Parathyroid adenoma (tissue), 2 donors: ENCODE data around the gene PSAP.

Experiments
- H2AFZ ChIP-seq: fragments of 300-600 bp; sonication (generic); one replicate; pipeline ENCODE4 v1.7.0; 2017; ENCODE audit warnings: antibody characterized with exemption, mild to moderate bottlenecking
- H3K27ac ChIP-seq: fragments of 300-600 bp; sonication (generic); one replicate; pipeline ENCODE4 v1.7.0; 2017
- H3K27me3 ChIP-seq: fragments of 300-600 bp; sonication (generic); one replicate; pipeline ENCODE4 v1.7.0; 2017; ENCODE audit warnings: low read length; ENCODE audit not compliant: control insufficient read depth, insufficient read depth
- H3K36me3 ChIP-seq: fragments of 300-600 bp; sonication (generic); one replicate; pipeline ENCODE4 v1.7.0; 2017; ENCODE audit warnings: low read length; ENCODE audit not compliant: control insufficient read depth, insufficient read depth
- H3K4me1 ChIP-seq: fragments of 300-600 bp; sonication (generic); one replicate; pipeline ENCODE4 v1.7.0; 2017; ENCODE audit warnings: control low read depth
- H3K4me2 ChIP-seq: fragments of 300-600 bp; sonication (generic); one replicate; pipeline ENCODE4 v1.7.0; 2017; ENCODE audit warnings: low read length
- H3K4me3 ChIP-seq: fragments of 300-600 bp; sonication (generic); one replicate; pipeline ENCODE4 v1.7.0; 2017; ENCODE audit warnings: low read depth, low read length
- H3K79me2 ChIP-seq: fragments of 300-600 bp; sonication (generic); one replicate; pipeline ENCODE4 v1.7.0; 2017; ENCODE audit warnings: control low read depth
- H3K9ac ChIP-seq: fragments of 300-600 bp; sonication (generic); one replicate; pipeline ENCODE4 v1.7.0; 2017; ENCODE audit warnings: mild to moderate bottlenecking
- H3K9me3 ChIP-seq: fragments of 300-600 bp; sonication (generic); one replicate; pipeline ENCODE4 v1.7.0; 2017; ENCODE audit warnings: low read length; ENCODE audit not compliant: control insufficient read depth
- CTCF ChIP-seq: fragments of 300-600 bp; sonication (generic); IDR thresholded peaks from one replicate; pipeline ENCODE4 v1.7.0; 2017; ENCODE audit warnings: antibody characterized with exemption, mild to moderate bottlenecking
- donor health status: primary hyperparathyroidism.

Gene PSAP

GRCh38 chr10:71817831-71818655 is 33.0 kb downstream of the PSAP start:
- H3K4me1 ChIP-seq = peaks cover 3% of the 10 kb centered on the region
- no peaks in the 10 kb centered on the region for H3K36me3 ChIP-seq
- H3K27me3 ChIP-seq = no peaks in the 10 kb centered on the region
- no peak overlapping the region for H3K9ac ChIP-seq
- peaks cover 3% of the 10 kb centered on the region for H3K79me2 ChIP-seq
- no peak overlapping the region for H2AFZ ChIP-seq
- H3K27ac ChIP-seq = no peak overlapping the region
- TF ChIP-seq CTCF = no peak
- H3K4me3 ChIP-seq = no peak overlapping the region
- no peaks in the 10 kb centered on the region for H3K9me3 ChIP-seq
- no peak overlapping the region for H3K4me2 ChIP-seq

- Histone ChIP-seq H2AFZ (no peak overlapping the region), H3K9me3 (no peaks in the 10 kb centered on the region), H3K9ac (no peak overlapping the region), H3K79me2 (peaks cover 3% of the 10 kb centered on the region), H3K27ac (no peak overlapping the region), H3K27me3 (no peaks in the 10 kb centered on the region), H3K4me3 (no peak overlapping the region), H3K4me1 (peaks cover 12% of the 10 kb centered on the region), H3K4me2 (no peak overlapping the region), H3K36me3 (no peaks in the 10 kb centered on the region)
- TF ChIP-seq CTCF = no peak
Measured at GRCh38 chr10:71816936-71817618, 34.0 kb downstream of the PSAP start.

- TF ChIP-seq CTCF = no peak
- no peaks in the 10 kb centered on the region for H3K9me3 ChIP-seq
- no peak overlapping the region for H3K4me2 ChIP-seq
- H3K79me2 ChIP-seq = peaks cover 3% of the 10 kb centered on the region
- H3K4me3 ChIP-seq = no peak overlapping the region
- peaks cover 15% of the 10 kb centered on the region for H3K4me1 ChIP-seq
- H3K36me3 ChIP-seq = no peaks in the 10 kb centered on the region
- H2AFZ ChIP-seq = no peak overlapping the region
- no peaks in the 10 kb centered on the region for H3K27me3 ChIP-seq
- no peak overlapping the region for H3K27ac ChIP-seq
- no peak overlapping the region for H3K9ac ChIP-seq
Measured at GRCh38 chr10:71816421-71816851, 34.6 kb downstream of the PSAP start.

GRCh38 chr10:71815515-71816130 is 35.4 kb downstream of the PSAP start:
- H3K9ac ChIP-seq = no peak overlapping the region
- H3K36me3 ChIP-seq = no peaks in the 10 kb centered on the region
- no peak for TF ChIP-seq CTCF

More at GRCh38 chr10:71815515-71816130, 35.4 kb downstream of the PSAP start:
- H3K4me1 ChIP-seq = peaks cover 15% of the 10 kb centered on the region
- H3K4me3 ChIP-seq = no peak overlapping the region
- H3K79me2 ChIP-seq = peaks cover under 1% of the 10 kb centered on the region
- no peaks in the 10 kb centered on the region for H3K9me3 ChIP-seq
- no peaks in the 10 kb centered on the region for H3K27me3 ChIP-seq
- H3K27ac ChIP-seq = no peak overlapping the region
- H3K4me2 ChIP-seq = no peak overlapping the region
- H2AFZ ChIP-seq = no peak overlapping the region
